ENCODE measurements around the gene SEMA7A.

SEMA7A gene

GRCh38 chr15:74429781-74430400 is 3.9 kb downstream of the SEMA7A start:
- DNase-seq, result no peak

- no peak for DNase-seq
Measured at GRCh38 chr15:74428970-74429780, 4.6 kb downstream of the SEMA7A start.

GRCh38 chr15:74428442-74428787 is 5.3 kb downstream of the SEMA7A start:
- peak in 1 of 2 donors; percentile 13 for DNase-seq

- DNase-seq, result no peak
Measured at GRCh38 chr15:74427607-74428441, 5.9 kb downstream of the SEMA7A start.

- DNase-seq, result no peak
Measured at GRCh38 chr15:74426404-74427281, 7.1 kb downstream of the SEMA7A start.

GRCh38 chr15:74425630-74426029 is 8.1 kb downstream of the SEMA7A start:
- no peak for DNase-seq

GRCh38 chr15:74424901-74425528 is 8.7 kb downstream of the SEMA7A start:
- DNase-seq, result no peak

GRCh38 chr15:74423431-74424257 is 10.1 kb downstream of the SEMA7A start:
- DNase-seq, result no peak

- no peak for DNase-seq
Measured at GRCh38 chr15:74422652-74423430, 10.9 kb downstream of the SEMA7A start.

GRCh38 chr15:74422265-74422651 is 11.5 kb downstream of the SEMA7A start:
- no peak for DNase-seq

GRCh38 chr15:74421302-74422245 is 12.2 kb downstream of the SEMA7A start:
- no peak for DNase-seq

GRCh38 chr15:74420193-74420905 is 13.4 kb downstream of the SEMA7A start:
- no peak for DNase-seq

- no peak for DNase-seq
Measured at GRCh38 chr15:74419432-74419831, 14.3 kb downstream of the SEMA7A start.

GRCh38 chr15:74418575-74419338 is 15.0 kb downstream of the SEMA7A start:
- DNase-seq, result no peak

- no peak for DNase-seq
Measured at GRCh38 chr15:74417670-74418069, 16.1 kb downstream of the SEMA7A start.

- DNase-seq, result no peak
Measured at GRCh38 chr15:74417225-74417624, 16.5 kb downstream of the SEMA7A start.
